Spleen (tissue), 11 donors: ENCODE measurements around the gene GLRX3. TPM values are rescaled to one million over a fixed set of nuclear protein-coding genes. Genes with fewer than 3 reads are reported as not detected.
"Not testable (repeated sequence)": the region's sequence is repeated elsewhere in the genome, so short reads cannot be mapped to it uniquely, and the experiment has no call there.

ENCODE experiments used
- DNase-seq: peaks from one replicate; pipeline ENCODE4 v3.0.0-alpha.2; 2020
- H3K27ac ChIP-seq, 8 donors: fragments of 200-600 bp; sonication (generic) in 7 of 8; 1 replicate in 4 of 8; 2 replicates in 4 of 8; pipeline versions ENCODE4 v1.5.0 to v1.8.0; 2016 to 2021; ENCODE audit warnings: inconsistent platforms in 4 of 8, mild to moderate bottlenecking in 4 of 8, moderate library complexity in 1 of 8
- H3K27me3 ChIP-seq, 7 donors: fragments of 200-600 bp; sonication (generic) in 6 of 7; replicated peaks in 1 of 7; 1 replicate in 4 of 7; 2 replicates in 3 of 7; pipeline versions ENCODE4 v1.5.0 to v1.8.0; 2016 to 2021; ENCODE audit warnings: inconsistent platforms in 3 of 7, mild to moderate bottlenecking in 1 of 7
- H3K36me3 ChIP-seq, 6 donors: fragments of 200-600 bp; sonication (generic) in 5 of 6; 1 replicate in 4 of 6; 2 replicates in 2 of 6; pipeline versions ENCODE4 v1.5.0 to v1.8.0; 2016 to 2021; ENCODE audit warnings: inconsistent platforms in 2 of 6
- H3K4me1 ChIP-seq, 6 donors: fragments of 200-600 bp; sonication (generic) in 5 of 6; 1 replicate in 3 of 6; 2 replicates in 3 of 6; pipeline versions ENCODE4 v1.5.0 to v1.8.0; 2016 to 2021; ENCODE audit warnings: inconsistent platforms in 3 of 6
- H3K4me3 ChIP-seq, 8 donors: fragments of 200-600 bp; sonication (generic) in 7 of 8; 1 replicate in 4 of 8; 2 replicates in 4 of 8; pipeline versions ENCODE4 v1.5.0 to v1.8.0; 2016 to 2021; ENCODE audit warnings: inconsistent platforms in 4 of 8, mild to moderate bottlenecking in 4 of 8, moderate library complexity in 2 of 8
- H3K9me3 ChIP-seq, 8 donors: fragments of 200-600 bp; sonication (generic) in 7 of 8; 1 replicate in 4 of 8; 2 replicates in 4 of 8; pipeline versions ENCODE4 v1.5.0 to v1.8.0; 2016 to 2021; ENCODE audit warnings: inconsistent platforms in 4 of 8
- POLR2A ChIP-seq, 3 donors: fragments of 450-650 bp; IDR thresholded peaks; one replicate each; pipeline ENCODE4 v1.5.1; 2017; ENCODE audit warnings: antibody characterized with exemption in 3 of 3, mild to moderate bottlenecking in 1 of 3
- POLR2AphosphoS5 ChIP-seq, 3 donors: sonication (generic); formaldehyde crosslinking; IDR thresholded peaks; one replicate each; pipeline ENCODE4 v1.5.1; 2017; ENCODE audit warnings: antibody characterized with exemption in 3 of 3
- WGBS, 5 donors: extraction: QIAGEN DNeasy Blood & Tissue Kit in 3 of 5; methylation state at CpG; one replicate each; pipeline versions ENCODE4 v1.1.5 to v1.1.7; 2013 to 2018; 5-methylcytosine and 5-hydroxymethylcytosine counted together
- intact Hi-C: fragments of 100-400 bp; cut with DNase I; formaldehyde crosslinking; loops from one replicate; pipeline ENCODE4 v1.15.0; 2023; ENCODE audit warnings: low total_unique reads
- polyA plus RNA-seq, 3 donors: library from polyadenylated mRNA; stranded (reverse); fragments of 200-250 nt; gene quantifications; one replicate each; pipeline ENCODE4 v1.2.1, GENCODE V29; 2013
- total RNA-seq, 7 donors: library from RNA; depleted of rRNA in 3 of 7; stranded (reverse); fragments of >200 nt in 3 of 7; fragmentation: NEBNext Ultra II Directional in 4 of 7; extraction: Animal tissue kit (Norgen Biotek cat#: 25700) in 4 of 7; gene quantifications; one replicate each; pipeline versions ENCODE4 v1.1.0 to v1.2.1, GENCODE V29; 2016 to 2021
- TF ChIP-seq, protein P1 (sequence below), 11 experiments: fragments of 200-600 bp in 7 of 11; fragments of 450-650 bp in 4 of 11; sonication (generic) in 4 of 11; IDR thresholded peaks in 8 of 11; conservative IDR thresholded peaks in 3 of 11; 1 replicate in 7 of 11; 2 replicates in 4 of 11; pipeline versions ENCODE4 v1.4.0 to v1.8.0; 2016 to 2021; ENCODE audit warnings: antibody characterized with exemption in 11 of 11, inconsistent platforms in 4 of 11, mild to moderate bottlenecking in 1 of 11
- donor health status: healthy with polysubstance abuse.
- donor health status: DM: no; HTN: no; CAD: no; lungs with moderate emphysema.
- donor health status: DM: no; HTN: no; CAD: no.
- donor health status: Bipolar disorder and iron deficiency.
- donor health status: healthy.
- donor health status: DM: no; HTN: no; CAD: no.
- donor health status: DM: yes; HTN: yes; CAD: no.

GLRX3 gene
- total and polyA plus RNA-seq, 10 donors, result 32.2 to 63.2 (median 42.2) TPM

DNA sequence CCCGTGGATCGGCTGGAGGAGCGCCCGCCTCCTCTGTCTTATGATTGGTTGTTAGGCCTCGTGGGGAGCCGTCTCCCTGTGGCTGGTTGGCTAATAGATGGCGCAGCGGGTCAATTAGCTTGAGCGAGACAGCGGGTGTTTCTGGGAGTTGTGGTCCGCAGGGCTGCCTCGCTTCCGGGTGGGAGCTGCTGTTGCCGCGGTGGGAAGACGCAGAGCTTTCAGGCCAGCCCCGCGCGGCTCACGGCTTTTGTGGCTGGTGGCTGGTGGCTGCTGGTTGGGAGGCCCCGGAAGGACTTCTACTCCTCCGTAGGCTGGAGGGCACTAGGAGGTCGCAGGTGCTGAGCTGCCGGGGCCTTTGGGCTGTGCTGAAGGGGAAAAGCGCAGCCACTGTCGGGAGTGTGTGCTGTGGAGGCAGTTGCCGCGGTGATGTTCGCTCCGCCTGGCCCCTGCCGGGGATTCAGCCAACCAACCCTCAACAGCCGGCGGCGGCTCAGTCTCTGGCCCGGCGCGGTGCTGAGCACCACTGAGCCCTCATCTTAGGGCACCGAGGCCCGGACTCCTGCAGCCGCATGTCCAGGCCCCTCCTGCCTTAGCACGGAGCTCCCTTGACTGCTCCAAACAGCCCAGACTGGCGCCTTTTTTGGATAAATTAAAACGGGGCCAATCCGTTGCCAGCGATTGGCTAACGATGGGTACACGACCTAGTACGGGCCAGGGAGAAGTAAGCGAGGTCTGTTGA, 24.9 kb upstream of the GLRX3 start:
- TF ChIP-seq, protein P1, sequence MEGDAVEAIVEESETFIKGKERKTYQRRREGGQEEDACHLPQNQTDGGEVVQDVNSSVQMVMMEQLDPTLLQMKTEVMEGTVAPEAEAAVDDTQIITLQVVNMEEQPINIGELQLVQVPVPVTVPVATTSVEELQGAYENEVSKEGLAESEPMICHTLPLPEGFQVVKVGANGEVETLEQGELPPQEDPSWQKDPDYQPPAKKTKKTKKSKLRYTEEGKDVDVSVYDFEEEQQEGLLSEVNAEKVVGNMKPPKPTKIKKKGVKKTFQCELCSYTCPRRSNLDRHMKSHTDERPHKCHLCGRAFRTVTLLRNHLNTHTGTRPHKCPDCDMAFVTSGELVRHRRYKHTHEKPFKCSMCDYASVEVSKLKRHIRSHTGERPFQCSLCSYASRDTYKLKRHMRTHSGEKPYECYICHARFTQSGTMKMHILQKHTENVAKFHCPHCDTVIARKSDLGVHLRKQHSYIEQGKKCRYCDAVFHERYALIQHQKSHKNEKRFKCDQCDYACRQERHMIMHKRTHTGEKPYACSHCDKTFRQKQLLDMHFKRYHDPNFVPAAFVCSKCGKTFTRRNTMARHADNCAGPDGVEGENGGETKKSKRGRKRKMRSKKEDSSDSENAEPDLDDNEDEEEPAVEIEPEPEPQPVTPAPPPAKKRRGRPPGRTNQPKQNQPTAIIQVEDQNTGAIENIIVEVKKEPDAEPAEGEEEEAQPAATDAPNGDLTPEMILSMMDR (IDR thresholded peaks at IDR 0.05 in 8 of 11, conservative IDR thresholded peaks at IDR 0.05 in 3 of 11), result peak in 1 of 11 experiments; percentile 7
- TF ChIP-seq POLR2A (IDR thresholded peaks at IDR 0.05) (peak in 2 of 3 donors; percentile 52 to 56), POLR2AphosphoS5 (IDR thresholded peaks at IDR 0.05) (peak; percentile 85 to 89 (median 86))
- Histone ChIP-seq H3K36me3 (no peaks in the 10 kb centered on the region), H3K27ac (peak overlapping the region; percentile 67 to 99 (median 93)), H3K9me3 (peaks cover 0 to 3% (median 0%) of the 10 kb centered on the region in 8 donors), H3K27me3 (no peaks in the 10 kb centered on the region), H3K4me1 (peaks cover 10 to 53% (median 29%) of the 10 kb centered on the region in 6 donors), H3K4me3 (peak overlapping the region; percentile 68 to 90 (median 74))
- DNase-seq, result peak; percentile 98
- intact Hi-C loops, result no loop called here
- WGBS, 5 donors, result 0 to 1% (median 1%) methylated on average over 36 to 49 of the region's 49 CpGs

DNA sequence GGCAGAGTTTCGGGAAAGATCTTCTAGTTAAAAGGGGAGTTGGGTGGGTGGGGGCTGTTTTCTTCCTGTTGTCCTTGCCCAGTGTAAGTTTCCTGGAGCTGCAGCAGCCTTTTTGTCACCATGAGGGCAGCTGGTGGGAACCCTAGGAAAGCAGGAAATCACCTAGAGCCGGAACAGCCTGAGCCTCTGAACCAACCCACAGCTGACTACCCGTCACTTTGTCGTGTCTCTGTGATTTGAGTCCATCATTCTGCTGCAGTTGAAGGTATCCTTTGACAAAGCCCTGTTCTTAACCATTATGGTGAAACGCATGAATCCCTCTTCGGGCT, 24.4 kb upstream of the GLRX3 start:
- 64 to 74% (median 69%) methylated on average over 6 of the region's 6 CpGs for WGBS, 5 donors
- H3K4me1 ChIP-seq, result peaks cover 10 to 53% (median 29%) of the 10 kb centered on the region in 6 donors
- intact Hi-C loops, result no loop called here
- H3K4me3 ChIP-seq, result peak overlapping the region; percentile 68 to 90 (median 74)
- H3K27me3 ChIP-seq, result no peaks in the 10 kb centered on the region
- no peak for DNase-seq
- H3K27ac ChIP-seq, result peak overlapping the region; percentile 67 to 99 (median 93)
- peaks cover 0 to 6% (median 4%) of the 10 kb centered on the region in 8 donors for H3K9me3 ChIP-seq
- TF ChIP-seq, protein P1 (IDR thresholded peaks at IDR 0.05 in 8 of 11, conservative IDR thresholded peaks at IDR 0.05 in 3 of 11), result no peak
- no peak for TF ChIP-seq POLR2A (IDR thresholded peaks at IDR 0.05)
- TF ChIP-seq POLR2AphosphoS5 (IDR thresholded peaks at IDR 0.05), result no peak
- no peaks in the 10 kb centered on the region for H3K36me3 ChIP-seq

DNA sequence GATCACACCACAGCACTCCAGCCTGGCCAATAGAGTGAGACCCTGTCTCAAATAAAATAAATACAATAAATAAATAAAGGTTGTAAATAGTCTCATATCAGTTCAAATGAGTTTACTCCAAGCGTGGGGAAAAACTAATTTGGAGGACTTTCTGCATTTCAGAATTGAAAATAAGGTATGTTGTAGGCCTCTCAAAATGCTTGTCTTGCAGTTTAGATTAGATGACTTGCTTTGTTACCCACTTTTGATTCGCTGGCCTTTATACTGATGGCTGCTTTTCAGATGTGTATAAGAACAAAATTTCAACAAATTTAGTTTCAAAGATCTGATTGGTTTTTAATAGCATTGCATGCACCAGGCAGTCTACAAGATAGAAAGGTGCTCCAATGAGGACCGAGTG, 23.4 kb upstream of the GLRX3 start:
- no peak overlapping the region for H3K4me3 ChIP-seq
- H3K27ac ChIP-seq, result no peak overlapping the region
- intact Hi-C loops, result no loop called here
- H3K4me1 ChIP-seq, result peaks cover 10 to 48% (median 29%) of the 10 kb centered on the region in 6 donors
- H3K36me3 ChIP-seq, result no peaks in the 10 kb centered on the region
- TF ChIP-seq, protein P1 (IDR thresholded peaks at IDR 0.05 in 8 of 11, conservative IDR thresholded peaks at IDR 0.05 in 3 of 11), result no peak
- TF ChIP-seq POLR2AphosphoS5 (IDR thresholded peaks at IDR 0.05), result no peak
- TF ChIP-seq POLR2A (IDR thresholded peaks at IDR 0.05), result no peak
- no peak for DNase-seq
- H3K9me3 ChIP-seq, result peaks cover 0 to 16% (median 14%) of the 10 kb centered on the region in 8 donors
- WGBS, 5 donors, result 86 to 96% (median 94%) methylated on average over 3 of the region's 3 CpGs
- no peaks in the 10 kb centered on the region for H3K27me3 ChIP-seq

DNA sequence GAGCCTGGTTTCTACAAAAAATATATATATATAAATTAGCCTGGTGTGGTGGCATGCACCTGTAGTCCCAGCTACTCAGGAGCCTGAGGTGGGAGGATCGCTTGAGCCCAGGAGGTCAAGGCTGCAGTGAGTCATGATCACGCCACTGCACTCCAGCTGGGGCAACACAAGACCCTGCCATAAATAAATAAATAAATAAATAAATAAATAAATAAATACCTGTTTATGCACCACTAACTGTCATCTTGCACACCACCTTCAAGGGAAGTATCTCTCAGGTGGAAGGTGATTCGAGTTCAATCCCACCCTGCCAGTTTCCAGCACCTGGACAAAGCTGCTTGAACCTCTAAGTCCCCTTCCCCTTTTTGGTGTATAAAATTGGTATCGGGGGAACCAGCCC, 19.2 kb upstream of the GLRX3 start:
- H3K27ac ChIP-seq, H3K4me3 ChIP-seq, intact Hi-C loops, DNase-seq, H3K36me3 ChIP-seq, H3K27me3 ChIP-seq: not testable (repeated sequence)
- peaks cover 0 to 25% (median 22%) of the 10 kb centered on the region in 8 donors for H3K9me3 ChIP-seq
- peaks cover 0 to 19% (median 7%) of the 10 kb centered on the region in 6 donors for H3K4me1 ChIP-seq
- WGBS, 5 donors, result 93 to 98% (median 95%) methylated on average over 4 of the region's 4 CpGs

DNA sequence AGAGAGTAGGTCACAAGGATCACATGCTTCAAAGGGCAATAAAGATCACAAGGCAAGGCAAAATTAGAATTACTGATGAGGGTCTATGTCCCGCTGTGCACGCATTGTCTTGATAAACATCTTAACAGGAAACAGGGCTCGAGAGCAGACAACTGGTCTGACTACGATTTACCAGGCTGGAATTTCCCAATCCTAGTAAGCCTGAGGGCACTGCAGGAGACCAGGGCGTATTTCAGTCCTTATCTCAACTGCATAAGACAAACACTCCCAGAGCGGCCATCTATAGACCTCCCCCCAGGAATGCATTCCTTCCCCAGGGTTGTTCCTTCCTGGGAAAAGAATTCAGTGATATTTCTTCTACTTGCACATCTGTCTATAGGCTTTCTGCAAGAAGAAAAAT, 18.7 kb upstream of the GLRX3 start:
- H3K4me3 ChIP-seq, DNase-seq, H3K36me3 ChIP-seq, H3K27me3 ChIP-seq, H3K27ac ChIP-seq, intact Hi-C loops: not testable (repeated sequence)
- WGBS, 5 donors, result 69 to 75% (median 74%) methylated on average over 6 of the region's 6 CpGs
- Histone ChIP-seq H3K9me3 (peaks cover 0 to 25% (median 22%) of the 10 kb centered on the region in 8 donors), H3K4me1 (peaks cover 0 to 13% (median 1%) of the 10 kb centered on the region in 6 donors)
